ENCODE data around the gene IL1RL2. TPM values are rescaled to one million over a fixed set of nuclear protein-coding genes. Genes with fewer than 3 reads are reported as not detected.

Gene IL1RL2
- total and polyA plus RNA-seq, 2 of the 8 experiments (the other 6 are each of a cell fraction or from before 2014, with no cell fraction given) = not detected

GRCh38 chr2:102144128-102144527 lies 42.7 kb upstream of the IL1RL2 start:
- Histone ChIP-seq H3K23me2 (ENCODE audit: low read depth, low read length) (peaks cover 4% of the 10 kb centered on the region), H2AFZ (ENCODE audit: low read length) (no peak overlapping the region), H4K91ac (replicated peaks; ENCODE audit: insufficient read length, low read length) (no peak overlapping the region), H3K4me1 (replicated peaks in 1 of 4; ENCODE audit: control insufficient read depth in 3 of 4, insufficient read depth in 4 of 4, low read length in 3 of 4) (peaks cover 0 to 8% (median under 1%) of the 10 kb centered on the region in 4 experiments; a peak in 4 of 7 replicates), H3K18ac (ENCODE audit: extremely low read depth, low read length) (no peak overlapping the region), H4K20me1 (replicated peaks in 1 of 2; ENCODE audit: control insufficient read depth in 1 of 2, insufficient read depth in 2 of 2, low read length in 2 of 2) (no peaks in the 10 kb centered on the region), H3K23ac (ENCODE audit: insufficient read length) (no peak overlapping the region), H3K56ac (replicated peaks; ENCODE audit: insufficient read length, low read depth, low read length) (no peak overlapping the region), H4K8ac (ENCODE audit: extremely low read depth, insufficient read depth, low read length) (no peak overlapping the region), H2BK5ac (ENCODE audit: low read depth, low read length) (no peak overlapping the region), H2BK20ac (ENCODE audit: low read length) (no peak overlapping the region), H3K4ac (replicated peaks; ENCODE audit: insufficient read length, low read depth, low read length) (no peak overlapping the region), H3K36me3 (ENCODE audit: control insufficient read depth in 2 of 4, insufficient read depth in 4 of 4, low read length in 3 of 4) (no peaks in the 10 kb centered on the region), H2BK12ac (ENCODE audit: low read depth, low read length) (no peak overlapping the region), H3K14ac (ENCODE audit: insufficient read length) (no peak overlapping the region), H3K4me3 (ENCODE audit: extremely low read depth in 1 of 4, insufficient read depth in 2 of 4, low read depth in 3 of 4, low read length in 4 of 4) (no peak overlapping the region), H3K27ac (ENCODE audit: low read depth, low read length) (no peak overlapping the region), H3K4me2 (ENCODE audit: insufficient read depth in 1 of 2, low read depth in 2 of 2, low read length in 2 of 2) (no peak overlapping the region), H3K79me2 (ENCODE audit: control insufficient read depth in 1 of 2, insufficient read depth in 2 of 2, low read length in 2 of 2) (no peaks in the 10 kb centered on the region), H3K9me3 (ENCODE audit: insufficient read depth in 2 of 2, low read depth in 1 of 2, low read length in 1 of 2) (peaks cover 3 to 12% of the 10 kb centered on the region in 2 experiments; a peak in 2 of 4 replicates), H2AK5ac (ENCODE audit: low read depth, low read length) (no peak overlapping the region), H3K9ac (replicated peaks in 1 of 4; ENCODE audit: extremely low read depth in 1 of 4, low read depth in 3 of 4, low read length in 3 of 4) (no peak overlapping the region), H3K79me1 (ENCODE audit: low read depth, low read length) (no peaks in the 10 kb centered on the region), H2BK120ac (replicated peaks; ENCODE audit: low read depth, low read length) (no peak overlapping the region), H3K27me3 (replicated peaks in 1 of 4; ENCODE audit: control insufficient read depth in 3 of 4, extremely low read depth in 1 of 4, insufficient read depth in 3 of 4, low read length in 3 of 4) (peaks cover 6 to 37% (median 25%) of the 10 kb centered on the region in 4 experiments), H2BK15ac (ENCODE audit: low read length) (no peak overlapping the region), H4K5ac (ENCODE audit: insufficient read length, low read depth, low read length) (no peak overlapping the region)
- CTCF ChIA-PET (ENCODE audit: partially characterized antibody) = interaction anchor here (1.0 kb wide), 1 partner anchor 23 kb away, joined by 3 read pairs; no protein-coding TSS in a partner anchor
- no peak for DNase-seq (ENCODE audit: low read depth in 1 of 2, low spot score in 2 of 2)
- no peak for TF ChIP-seq SIN3A (conservative IDR thresholded peaks at IDR 0.05 in 1 of 2, IDR thresholded peaks at IDR 0.05 in 1 of 2; ENCODE audit: low read depth in 1 of 2, low read length in 2 of 2)
- TF ChIP-seq GABPA (IDR thresholded peaks at IDR 0.05; ENCODE audit: borderline replicate concordance, insufficient read depth, low read length) = no peak
- no peak for TF ChIP-seq USF2 (IDR thresholded peaks at IDR 0.05; ENCODE audit: low read length)
- TF ChIP-seq MAX (IDR thresholded peaks at IDR 0.05) = no peak
- TF ChIP-seq NRF1 (IDR thresholded peaks at IDR 0.05; ENCODE audit: low read depth, low read length) = no peak
- TF ChIP-seq TBP (IDR thresholded peaks at IDR 0.05; ENCODE audit: low read depth, low read length) = no peak
- TF ChIP-seq EGR1 (IDR thresholded peaks at IDR 0.05; ENCODE audit: borderline replicate concordance, low read depth, low read length) = no peak
- 86% methylated on average over 4 of the region's 4 CpGs; no CpG with 5 or more reads in 1 of the 2 experiments for WGBS, 2 experiments (ENCODE audit: extremely low coverage in 1 of 2, insufficient coverage in 1 of 2, insufficient read length in 1 of 2, insufficient replicate concordance in 2 of 2, low coverage in 1 of 2, low lambda C conversion rate in 2 of 2, missing lambda C conversion rate in 1 of 2)
- FAIRE-seq = no peak
- POLR2A ChIA-PET (ENCODE audit: partially characterized antibody) = no interaction called here
